Activated T-cell treated with anti-CD3 and anti-CD28 coated beads, Interleukin-2, amount 50 U/mL, for 72 hours (primary cell): Measurements from ENCODE around the gene TMEM179B. TPM values are rescaled to one million over a fixed set of nuclear protein-coding genes. Genes with fewer than 3 reads are reported as not detected.
"Not testable (repeated sequence)": the region's sequence is repeated elsewhere in the genome, so short reads cannot be mapped to it uniquely, and the experiment has no call there.

Experiments
- ATAC-seq, 2 donors: fragments of 150-1000 bp; cut with Tn5 transposase; replicated peaks in 1 of 2; 2 replicates each; pipeline ENCODE4 v1.10.0; 2021; ENCODE audit warnings: moderate library complexity in 2 of 2, mild to moderate bottlenecking in 1 of 2
- DNase-seq, 2 donors: peaks; one replicate each; pipeline ENCODE4 v3.0.0; 2021 to 2022; ENCODE audit warnings: mixed read lengths in 1 of 2
- H3K27ac Mint-ChIP-seq: one replicate; pipeline ENCODE4 v1.8.0; 2022; ENCODE audit warnings: mild to moderate bottlenecking, moderate library complexity, mixed read lengths
- H3K27me3 Mint-ChIP-seq: one replicate; pipeline ENCODE4 v1.8.0; 2022; ENCODE audit warnings: low read depth, mixed read lengths
- H3K36me3 Mint-ChIP-seq, 2 donors: one replicate each; pipeline ENCODE4 v1.8.0; 2022; ENCODE audit warnings: mixed read lengths in 2 of 2, mild to moderate bottlenecking in 1 of 2; ENCODE audit not compliant: insufficient read depth in 2 of 2
- H3K4me1 Mint-ChIP-seq: one replicate; pipeline ENCODE4 v1.8.0; 2022; ENCODE audit warnings: low read depth, mixed read lengths
- H3K4me3 Mint-ChIP-seq, 2 donors: one replicate each; pipeline ENCODE4 v1.8.0; 2022; ENCODE audit warnings: mild to moderate bottlenecking in 2 of 2, mixed read lengths in 2 of 2, moderate library complexity in 2 of 2
- H3K9me3 Mint-ChIP-seq, 2 donors: one replicate each; pipeline ENCODE4 v1.8.0; 2022; ENCODE audit warnings: mixed read lengths in 2 of 2
- total RNA-seq, 2 donors: library from RNA; stranded (reverse); gene quantifications; one replicate each; pipeline ENCODE4 v1.2.3, GENCODE V29; 2022

Gene TMEM179B, protein sequence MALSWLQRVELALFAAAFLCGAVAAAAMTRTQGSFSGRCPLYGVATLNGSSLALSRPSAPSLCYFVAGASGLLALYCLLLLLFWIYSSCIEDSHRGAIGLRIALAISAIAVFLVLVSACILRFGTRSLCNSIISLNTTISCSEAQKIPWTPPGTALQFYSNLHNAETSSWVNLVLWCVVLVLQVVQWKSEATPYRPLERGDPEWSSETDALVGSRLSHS
- 10 to 100 TPM; 18.8 to 23.1 TPM for total RNA-seq

DNA sequence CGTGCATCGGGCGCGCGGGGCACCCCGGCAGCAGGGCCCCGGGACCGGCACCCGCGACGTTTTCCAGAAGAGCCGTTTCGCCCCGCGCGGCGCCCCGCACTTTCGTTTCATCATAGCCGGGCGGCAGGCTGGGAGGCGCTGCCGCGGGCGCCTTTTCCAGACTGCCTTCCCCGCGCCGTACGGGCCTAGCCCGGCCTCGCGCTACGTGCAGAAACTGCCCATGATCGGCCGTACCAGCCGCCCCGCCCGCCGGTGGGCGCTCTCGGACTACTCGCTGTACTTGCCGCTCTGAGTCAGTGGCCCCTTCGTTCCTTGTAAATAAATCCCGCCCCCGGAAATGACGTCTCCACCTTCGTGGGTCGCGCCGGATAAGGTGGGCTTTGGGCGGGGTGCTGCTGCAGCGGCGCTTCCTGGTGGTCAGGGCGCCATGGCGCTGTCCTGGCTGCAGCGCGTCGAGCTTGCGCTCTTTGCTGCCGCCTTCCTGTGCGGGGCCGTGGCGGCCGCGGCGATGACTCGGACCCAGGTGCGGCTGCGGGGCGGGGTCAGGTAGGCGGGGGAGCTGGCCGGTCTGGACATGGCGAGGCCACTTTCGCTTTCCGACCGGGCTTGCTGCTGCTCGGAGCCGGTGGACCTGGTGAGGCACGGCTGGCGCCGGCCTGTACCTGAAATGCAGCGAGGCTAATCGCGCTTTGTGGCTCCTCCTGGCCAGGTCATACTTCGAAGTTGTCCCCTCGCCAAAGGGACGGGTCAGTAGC, at the start of gene TMEM179B:
TMEM179B (plus strand) TSS at position 398 of the 755 bp plus-strand sequence; CDS start at position 428, 30 bp downstream.
- Mint-ChIP-seq H3K4me1 (peaks cover 55% of the 10 kb centered on the region), H3K27ac (peak within 1 kb of the TSS; percentile 86), H3K36me3 (peaks cover 2 to 16% of the 10 kb centered on the region in 2 donors)

DNA sequence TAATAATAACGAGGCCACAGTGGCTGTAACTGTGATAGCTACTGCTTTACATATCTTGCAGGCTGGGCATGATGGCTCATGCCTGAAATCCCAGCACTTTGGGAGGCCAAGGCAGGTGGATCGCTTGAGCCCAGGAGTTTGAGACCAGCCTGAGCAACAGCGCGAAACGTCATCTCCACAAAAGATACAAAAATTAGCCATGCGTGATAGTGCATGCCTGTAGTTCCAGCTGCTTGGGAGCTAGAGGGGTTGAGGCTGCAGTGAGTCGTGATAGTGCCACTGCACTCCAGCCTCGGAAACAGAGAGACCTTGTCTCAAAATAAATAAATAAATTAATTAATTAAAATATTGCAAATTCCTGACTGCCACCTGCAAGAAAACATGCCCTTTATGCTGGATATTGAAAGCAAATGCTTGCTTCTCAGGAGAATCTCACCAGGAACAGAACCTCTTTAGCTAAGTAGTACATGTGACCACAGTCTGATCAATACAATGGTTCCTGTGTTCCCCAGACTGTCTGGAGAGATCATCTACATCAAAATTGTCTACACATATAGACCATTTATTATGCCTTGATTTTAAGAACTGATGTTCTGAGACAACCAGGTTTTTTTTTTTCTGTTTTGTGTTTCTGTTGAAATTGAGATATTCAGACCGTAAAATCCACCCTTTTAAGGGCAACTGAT, 39.6 kb upstream of the TMEM179B start:
- no peaks in the 10 kb centered on the region for H3K27me3 Mint-ChIP-seq
- H3K4me3 Mint-ChIP-seq, result no peak overlapping the region
- no peak for ATAC-seq
- DNase-seq, result no peak
- peaks cover 21% of the 10 kb centered on the region for H3K4me1 Mint-ChIP-seq
- H3K9me3 Mint-ChIP-seq, result no peaks in the 10 kb centered on the region
- peaks cover 0 to 2% of the 10 kb centered on the region in 2 donors for H3K36me3 Mint-ChIP-seq
- H3K27ac Mint-ChIP-seq, result peak overlapping the region; percentile 70

More for the DNA sequence above, at the start of gene TMEM179B:
- DNase-seq (peak; percentile 99), ATAC-seq (peak; percentile 73 to 80)
- H3K27me3 Mint-ChIP-seq, result no peaks in the 10 kb centered on the region
- no peaks in the 10 kb centered on the region for H3K9me3 Mint-ChIP-seq
- peak within 1 kb of the TSS; percentile 94 to 96 for H3K4me3 Mint-ChIP-seq

DNA sequence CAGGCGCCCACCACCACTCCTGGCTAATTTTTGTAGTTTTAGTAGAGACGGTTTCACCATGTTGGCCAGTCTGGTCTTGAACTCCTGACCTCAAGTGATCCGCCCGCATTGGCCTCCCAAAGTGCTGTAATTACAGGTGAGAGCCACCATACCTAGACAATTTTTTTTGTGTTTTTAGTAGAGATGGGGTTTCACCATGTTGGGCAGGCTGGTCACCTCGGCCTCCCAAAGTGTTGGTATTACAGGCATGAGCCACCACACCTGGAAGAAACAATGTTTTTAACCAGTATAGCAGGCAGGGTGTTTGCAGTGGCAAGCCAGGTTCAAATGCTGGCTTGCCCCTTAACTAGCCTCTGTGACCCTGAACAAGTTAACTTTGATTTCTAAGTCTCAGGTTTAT, 37.3 kb upstream of the TMEM179B start:
- H3K4me3 Mint-ChIP-seq, H3K9me3 Mint-ChIP-seq, ATAC-seq, DNase-seq, H3K27me3 Mint-ChIP-seq, H3K36me3 Mint-ChIP-seq: not testable (repeated sequence)
- Mint-ChIP-seq H3K27ac (peak overlapping the region; percentile 63), H3K4me1 (peaks cover 32% of the 10 kb centered on the region)

DNA sequence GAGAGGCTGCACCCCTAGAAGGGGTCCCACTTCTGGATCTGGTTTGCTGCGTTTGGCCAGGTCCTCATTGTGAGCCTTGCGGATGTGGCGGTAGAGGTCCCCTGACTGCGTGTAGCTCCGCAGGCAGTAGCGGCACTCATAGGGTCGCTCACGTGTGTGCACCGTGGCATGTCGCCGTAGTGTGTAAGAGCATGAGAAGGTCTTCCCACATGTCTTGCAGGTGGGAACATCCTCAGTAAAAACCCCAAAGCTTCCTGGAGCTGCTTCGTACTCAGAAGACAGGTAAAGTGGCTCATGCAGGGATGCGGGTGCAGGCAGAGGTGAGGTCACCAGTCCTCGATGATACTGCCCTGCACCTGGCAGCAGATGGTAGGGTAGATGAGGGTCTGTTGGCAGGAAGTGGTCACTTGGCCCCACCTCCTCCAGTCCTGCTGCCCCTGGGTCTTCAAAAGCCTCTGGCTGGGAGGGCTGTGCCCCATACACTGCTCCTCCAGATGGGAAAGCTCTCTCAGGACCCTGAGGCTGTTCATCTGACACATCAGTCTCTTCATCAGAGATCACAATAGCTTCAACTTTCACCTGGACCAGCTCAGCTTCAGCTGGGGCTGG, 34.9 kb upstream of the TMEM179B start:
- ATAC-seq, result no peak
- H3K27me3 Mint-ChIP-seq, result no peaks in the 10 kb centered on the region
- no peaks in the 10 kb centered on the region for H3K9me3 Mint-ChIP-seq
- no peak for DNase-seq
- H3K27ac Mint-ChIP-seq, result peak overlapping the region; percentile 44
- H3K36me3 Mint-ChIP-seq, result peaks cover 0 to 2% of the 10 kb centered on the region in 2 donors
- peaks cover 32% of the 10 kb centered on the region for H3K4me1 Mint-ChIP-seq
- H3K4me3 Mint-ChIP-seq, result peak overlapping the region; percentile 91 to 93

DNA sequence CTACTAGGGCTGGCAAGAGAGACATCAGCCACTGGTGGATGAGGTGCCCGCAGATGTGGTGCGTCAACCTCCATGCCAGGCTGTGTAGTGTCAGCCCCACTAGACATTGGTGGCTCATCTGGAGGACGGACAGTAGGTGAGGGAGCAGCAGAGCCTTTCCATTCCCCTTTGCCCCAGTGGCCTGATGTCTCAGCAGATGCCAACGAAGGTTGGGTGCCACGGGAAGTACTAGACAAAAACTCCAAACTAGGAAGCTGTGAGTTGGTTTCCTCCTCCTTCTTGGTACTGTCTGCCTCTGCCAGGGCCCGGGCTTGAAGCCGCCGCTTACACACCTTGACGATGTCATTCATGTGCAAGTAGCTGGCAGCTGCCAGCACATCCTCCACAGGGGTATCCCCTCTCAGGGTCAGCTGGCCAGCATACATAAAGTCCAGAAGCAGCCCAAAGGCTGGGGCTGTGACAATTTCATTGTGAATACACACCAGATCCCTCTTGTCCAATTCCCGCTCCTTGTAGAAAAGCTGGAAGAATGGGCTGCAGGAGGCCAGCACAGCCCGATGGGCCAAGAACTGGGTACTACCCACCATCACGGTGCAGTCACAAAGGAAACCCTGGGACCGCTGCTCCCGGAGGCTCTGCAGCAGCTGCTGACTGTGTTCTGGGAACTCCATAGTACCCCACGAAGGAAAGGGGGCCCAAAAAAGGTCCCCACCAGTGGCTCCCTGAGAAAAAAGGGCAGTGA, 34.0 kb upstream of the TMEM179B start:
- Mint-ChIP-seq H3K9me3 (no peaks in the 10 kb centered on the region), H3K4me1 (peaks cover 32% of the 10 kb centered on the region), H3K4me3 (peak overlapping the region; percentile 91 to 93), H3K27ac (peak overlapping the region; percentile 89), H3K36me3 (peaks cover 0 to 2% of the 10 kb centered on the region in 2 donors), H3K27me3 (no peaks in the 10 kb centered on the region)
- ATAC-seq (no peak), DNase-seq (no peak)

DNA sequence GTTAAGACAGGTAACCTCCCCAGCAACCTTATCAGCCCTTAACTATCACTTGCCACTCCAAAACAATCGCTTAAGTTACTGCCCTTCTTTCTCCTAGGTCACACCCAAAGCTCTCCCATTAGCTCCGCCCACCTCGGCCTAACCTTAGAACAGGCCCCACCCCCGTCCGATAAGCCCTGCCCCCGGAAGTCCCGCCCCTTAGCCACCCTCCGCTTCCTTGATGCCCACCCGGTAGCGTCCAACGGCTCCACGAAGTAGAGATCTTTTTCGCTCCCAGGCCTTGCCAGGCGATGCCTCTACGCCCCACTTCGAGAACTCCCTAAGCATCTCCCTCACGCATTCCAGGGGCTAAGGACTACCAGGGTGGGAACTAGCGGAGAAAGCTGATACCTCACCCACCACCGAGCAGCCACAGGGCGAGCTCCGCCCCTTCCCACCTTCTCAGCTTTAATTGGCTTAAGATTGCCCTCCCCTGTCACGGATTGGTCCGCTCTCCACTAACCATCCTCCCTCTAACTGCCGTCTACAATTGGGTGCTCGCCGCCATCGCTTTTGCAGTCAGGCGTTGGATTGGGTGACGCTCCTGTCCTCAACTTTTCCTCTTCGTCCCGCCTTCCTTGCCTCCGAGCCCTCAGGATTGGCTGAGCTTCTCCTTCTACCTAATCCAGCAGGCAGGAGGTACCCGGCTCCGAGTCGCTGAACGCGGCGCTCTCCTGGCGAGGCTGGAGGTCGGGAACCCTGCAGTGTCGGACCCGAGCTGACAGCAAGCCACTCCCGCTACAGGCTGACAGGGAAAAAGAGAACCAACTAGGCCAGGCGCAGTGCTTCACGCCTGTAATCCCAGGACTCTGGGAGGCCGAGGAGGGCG, 33.2 kb upstream of the TMEM179B start, which contains the start of gene ZBTB3:
ZBTB3 (minus strand) TSS at position 425 of the 868 bp plus-strand sequence. CDS start 496 bp downstream, outside the sequence.
- ATAC-seq (peak; percentile 96), DNase-seq (peak; percentile 96 to 98)
- H3K9me3 Mint-ChIP-seq, result no peaks in the 10 kb centered on the region
- peak within 1 kb of the TSS; percentile 91 to 93 for H3K4me3 Mint-ChIP-seq
- H3K27ac Mint-ChIP-seq, result peak within 1 kb of the TSS; percentile 89
- peaks cover 0 to 2% of the 10 kb centered on the region in 2 donors for H3K36me3 Mint-ChIP-seq
- H3K4me1 Mint-ChIP-seq, result peaks cover 29% of the 10 kb centered on the region
- H3K27me3 Mint-ChIP-seq, result no peaks in the 10 kb centered on the region

DNA sequence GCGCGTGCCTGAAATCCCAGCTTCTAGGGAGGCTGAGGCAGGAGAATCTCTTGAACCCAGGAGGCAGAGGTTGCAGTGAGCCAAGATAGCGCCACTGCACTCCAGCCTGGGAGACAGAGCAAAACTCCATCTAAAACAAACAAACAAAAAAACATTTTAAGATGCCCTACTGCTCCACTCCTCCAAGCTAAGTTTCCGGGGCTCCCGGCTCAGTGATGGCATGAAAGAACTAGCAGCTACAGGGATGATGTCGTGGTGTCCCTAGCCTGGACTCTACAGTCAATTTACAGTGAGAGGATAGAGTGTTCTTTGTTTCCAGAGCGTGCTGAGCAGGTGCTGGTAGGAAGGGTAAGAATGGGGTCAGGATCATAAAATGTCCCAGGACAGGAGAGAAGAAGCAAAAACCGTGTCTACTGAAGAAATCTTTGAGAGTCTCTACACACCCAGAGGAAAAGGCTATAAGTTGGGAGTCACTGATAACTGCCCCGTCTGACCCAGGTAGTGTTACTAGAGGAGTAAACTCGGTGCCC, 32.1 kb upstream of the TMEM179B start:
- no peak overlapping the region for H3K27ac Mint-ChIP-seq
- H3K4me3 Mint-ChIP-seq, result peak overlapping the region; percentile 20 to 93
- H3K27me3 Mint-ChIP-seq, result no peaks in the 10 kb centered on the region
- ATAC-seq (no peak), DNase-seq (no peak)
- no peaks in the 10 kb centered on the region for H3K9me3 Mint-ChIP-seq
- H3K36me3 Mint-ChIP-seq, result peaks cover 0 to 2% of the 10 kb centered on the region in 2 donors
- peaks cover 19% of the 10 kb centered on the region for H3K4me1 Mint-ChIP-seq

DNA sequence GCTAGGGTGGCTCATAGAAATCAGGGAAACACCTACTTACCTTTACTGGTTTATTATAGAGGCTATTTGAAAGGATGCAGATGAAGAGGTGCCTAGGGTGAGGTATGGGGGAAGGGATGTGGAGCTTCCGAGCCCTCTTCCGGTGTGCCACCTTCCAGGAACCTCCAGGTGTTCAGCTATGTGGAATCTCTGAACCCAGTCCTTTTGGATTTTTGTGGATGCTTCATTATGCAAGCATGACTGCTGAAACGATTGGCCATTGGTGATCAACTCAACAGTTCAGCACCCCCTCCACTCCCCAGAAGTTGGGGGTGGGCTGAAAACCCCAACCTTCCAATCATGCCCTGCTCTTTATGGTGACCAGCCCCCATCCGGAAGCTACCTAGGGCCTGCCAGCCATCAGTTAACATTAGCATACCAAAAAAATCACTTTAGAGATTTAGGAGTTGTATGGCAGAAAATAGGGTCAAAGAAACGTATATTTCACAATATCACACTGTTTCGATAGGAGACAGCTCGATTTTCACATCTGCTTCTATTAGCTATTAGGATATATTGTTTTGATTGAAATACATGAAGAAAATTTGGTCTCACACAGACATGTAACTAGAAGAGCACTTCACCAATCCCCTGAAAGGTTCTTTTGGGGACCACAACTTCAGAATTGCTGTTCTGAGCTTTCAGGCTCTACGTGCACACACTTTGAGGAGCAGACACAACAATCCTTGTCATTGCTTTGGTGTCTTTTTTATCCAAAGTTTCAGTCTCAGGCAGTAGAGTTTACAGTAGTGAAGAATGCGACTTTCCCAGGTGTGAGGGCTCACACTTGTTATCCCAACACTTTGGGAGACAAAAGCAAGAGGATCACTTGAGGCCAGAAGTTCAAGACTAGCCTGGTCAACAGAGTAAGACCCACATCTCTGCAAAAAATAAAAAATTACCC, 29.1 kb upstream of the TMEM179B start:
- H3K36me3 Mint-ChIP-seq, result peaks cover 2 to 7% of the 10 kb centered on the region in 2 donors
- H3K4me1 Mint-ChIP-seq, result peaks cover 35% of the 10 kb centered on the region
- H3K27me3 Mint-ChIP-seq, result no peaks in the 10 kb centered on the region
- DNase-seq (no peak), ATAC-seq (no peak)
- H3K4me3 Mint-ChIP-seq, result no peak overlapping the region
- H3K27ac Mint-ChIP-seq, result no peak overlapping the region
- no peaks in the 10 kb centered on the region for H3K9me3 Mint-ChIP-seq

DNA sequence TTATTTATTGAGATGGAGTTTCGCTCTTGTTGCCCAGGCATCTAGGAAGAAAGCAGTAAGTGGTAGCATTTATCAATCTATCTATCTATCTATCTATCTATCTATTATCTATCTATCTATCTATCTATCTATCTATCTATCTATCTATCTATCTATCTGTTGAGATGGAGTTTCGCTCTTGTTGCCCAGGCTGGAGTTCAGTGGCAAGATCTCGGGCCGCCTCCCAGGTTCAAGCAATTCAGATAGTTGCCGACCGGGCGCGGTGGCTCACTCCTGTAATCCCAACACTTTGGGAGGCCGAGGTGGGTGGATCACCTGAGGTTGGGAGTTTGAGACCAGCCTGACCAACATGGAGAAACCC, 26.4 kb upstream of the TMEM179B start:
- not testable (repeated sequence) for H3K27ac Mint-ChIP-seq, H3K27me3 Mint-ChIP-seq, H3K36me3 Mint-ChIP-seq, DNase-seq, H3K9me3 Mint-ChIP-seq
- Mint-ChIP-seq H3K4me3 (peak overlapping the region; percentile 89 to 94), H3K4me1 (peaks cover 31% of the 10 kb centered on the region)
- ATAC-seq, result peak; percentile 2 to 3

DNA sequence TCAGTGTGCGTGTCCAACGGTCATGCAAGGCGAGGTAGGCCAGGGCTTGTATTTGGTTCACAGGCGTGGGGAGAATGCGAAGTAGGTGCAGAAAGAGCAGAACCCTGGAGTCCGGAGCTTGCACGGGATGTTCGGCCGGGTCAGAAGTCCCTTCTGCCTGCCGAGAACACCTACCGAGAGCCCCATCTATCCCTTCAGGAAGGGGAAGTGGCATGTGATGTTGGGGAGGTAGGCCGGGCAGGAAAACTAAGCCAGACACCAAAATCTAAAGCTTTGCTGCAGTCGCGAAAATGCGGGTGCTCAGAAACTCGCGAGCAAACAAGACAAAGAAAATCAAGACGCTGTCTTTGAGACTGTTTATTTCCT, 16.4 kb upstream of the TMEM179B start:
- Mint-ChIP-seq H3K4me3 (peak overlapping the region; percentile 85 to 92), H3K36me3 (peaks cover 0 to 11% of the 10 kb centered on the region in 2 donors), H3K9me3 (no peaks in the 10 kb centered on the region), H3K27ac (peak overlapping the region; percentile 92), H3K4me1 (peaks cover 34% of the 10 kb centered on the region), H3K27me3 (no peaks in the 10 kb centered on the region)
- no peak for ATAC-seq
- DNase-seq, result no peak
